Activated CD8-positive, alpha-beta memory T cell treated with anti-CD3 and anti-CD28 coated beads, Interleukin-2, amount 50 U/mL, for 1 hour (primary cell): ENCODE results near the gene CASR.

Source experiments
- DNase-seq: peaks from one replicate; pipeline ENCODE4 v3.0.0-alpha.2; 2020; ENCODE audit errors: extremely low read depth

CASR gene

DNA sequence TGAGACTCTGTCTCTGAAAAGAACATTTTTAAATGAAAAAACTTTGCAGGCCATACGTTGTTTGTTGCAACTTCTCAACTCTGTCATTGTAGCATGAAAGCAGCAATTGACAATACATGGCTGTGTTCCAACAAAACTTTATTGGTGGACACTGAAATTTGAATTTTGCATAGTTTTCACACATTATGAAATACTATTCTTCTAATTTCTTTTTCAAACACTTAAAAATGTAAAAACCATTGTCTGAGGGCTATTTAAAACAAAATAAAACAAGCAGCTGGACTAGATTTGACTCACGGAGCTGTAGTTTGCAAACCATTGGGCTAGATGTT is 123.1 kb downstream of the CASR start:
- DNase-seq, result no peak

DNA sequence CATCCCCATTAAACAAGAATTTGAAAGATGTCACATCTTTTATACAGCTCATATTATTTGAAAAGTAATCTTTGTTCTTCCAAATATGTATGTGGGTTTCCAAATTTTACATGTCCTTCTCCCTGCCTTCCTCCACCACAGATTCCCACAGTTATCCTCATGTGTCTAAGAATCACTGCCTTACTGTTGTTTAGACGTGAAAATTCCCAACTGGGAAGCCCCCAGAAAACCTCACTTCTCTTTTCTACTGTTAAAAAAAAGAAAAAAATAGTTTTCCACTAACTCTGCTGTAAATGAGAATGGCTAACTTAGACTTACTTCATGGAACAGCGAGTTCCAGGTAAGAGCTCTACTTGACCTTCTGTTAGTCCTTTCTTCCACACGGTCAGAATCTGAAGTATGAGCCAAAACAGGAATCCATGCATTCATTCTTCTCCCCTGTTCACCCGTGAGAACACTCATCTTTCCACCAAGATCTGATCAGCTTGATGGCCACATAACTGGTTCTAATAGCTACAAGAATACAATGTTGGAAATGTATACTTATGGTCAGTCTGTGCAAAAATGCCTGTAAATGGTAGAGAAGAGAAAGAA is 123.7 kb downstream of the CASR start:
- no peak for DNase-seq

DNA sequence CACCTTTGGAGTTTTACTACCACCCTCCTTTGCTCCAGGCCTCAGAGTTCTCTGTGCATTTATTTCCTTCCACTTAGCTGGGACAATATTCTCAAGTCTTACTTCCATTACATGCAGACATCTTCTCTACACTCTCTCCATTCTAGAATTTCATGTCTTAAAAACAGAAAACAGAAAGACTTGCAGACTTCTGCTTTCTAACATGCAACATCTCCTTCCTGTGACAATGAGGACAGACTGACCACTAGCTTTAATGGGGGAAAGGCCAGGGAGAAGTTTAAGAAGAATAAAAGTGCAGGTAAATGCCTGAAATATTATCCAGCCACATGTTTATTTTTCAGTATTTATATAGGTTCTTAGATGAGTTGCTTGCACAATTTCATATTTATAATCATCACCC is 124.5 kb downstream of the CASR start:
- no peak for DNase-seq

DNA sequence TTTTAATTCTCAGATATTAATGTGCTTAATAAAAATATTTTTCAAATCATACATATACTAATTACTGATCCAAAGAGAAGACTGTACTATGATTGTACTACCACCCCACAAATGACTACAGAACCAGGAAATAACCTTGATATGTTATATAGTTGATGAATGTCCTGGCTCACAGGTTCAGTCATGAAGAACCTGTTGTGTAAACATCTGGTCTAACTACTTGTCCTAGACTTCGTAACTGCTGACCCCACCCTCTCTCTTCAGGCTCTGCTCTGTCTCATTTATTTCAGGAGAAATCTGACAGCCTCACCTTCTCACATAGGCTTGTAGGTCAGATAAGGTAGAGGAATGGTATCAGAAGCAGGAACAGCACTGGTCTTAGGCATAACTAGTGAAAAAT is 126.9 kb downstream of the CASR start:
- DNase-seq, result no peak

GRCh38 chr3:122312826-122313225 is 129.4 kb downstream of the CASR start:
- DNase-seq, result no peak

- no peak for DNase-seq
Measured at GRCh38 chr3:122313281-122313680, 129.8 kb downstream of the CASR start.

DNA sequence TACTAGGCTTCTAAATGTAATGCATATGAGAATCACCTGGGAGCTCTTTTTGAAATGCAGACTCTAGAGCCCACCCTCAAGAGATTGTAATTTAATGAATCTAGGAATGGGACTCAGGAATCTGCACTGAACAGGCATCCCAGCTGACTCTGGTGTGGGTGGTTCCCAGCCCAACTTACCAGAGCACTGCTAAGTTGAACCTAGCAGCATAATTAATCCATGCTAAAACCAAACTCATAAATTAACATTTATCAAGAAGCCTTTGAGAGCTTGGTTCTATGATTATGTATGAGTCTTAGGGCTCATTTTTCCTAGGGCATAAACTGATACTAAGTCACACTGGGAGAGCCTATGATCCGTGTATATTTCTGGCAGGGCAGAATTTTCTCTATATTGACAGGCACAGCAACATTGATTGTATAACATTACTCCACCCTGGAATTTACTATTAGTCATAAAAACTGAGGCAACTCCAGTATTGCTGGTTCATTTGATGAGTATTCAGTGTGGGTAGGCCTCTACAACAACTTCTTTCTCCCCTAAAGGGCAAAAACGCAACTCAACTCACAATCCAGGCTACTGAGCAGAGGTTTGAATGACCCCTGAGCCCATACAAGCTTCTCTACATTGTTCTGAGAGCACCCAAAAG is 130.9 kb downstream of the CASR start:
- no peak for DNase-seq

- DNase-seq, result no peak
Measured at GRCh38 chr3:122315619-122316018, 132.2 kb downstream of the CASR start.

GRCh38 chr3:122316368-122316767 is 132.9 kb downstream of the CASR start:
- DNase-seq, result no peak

DNA sequence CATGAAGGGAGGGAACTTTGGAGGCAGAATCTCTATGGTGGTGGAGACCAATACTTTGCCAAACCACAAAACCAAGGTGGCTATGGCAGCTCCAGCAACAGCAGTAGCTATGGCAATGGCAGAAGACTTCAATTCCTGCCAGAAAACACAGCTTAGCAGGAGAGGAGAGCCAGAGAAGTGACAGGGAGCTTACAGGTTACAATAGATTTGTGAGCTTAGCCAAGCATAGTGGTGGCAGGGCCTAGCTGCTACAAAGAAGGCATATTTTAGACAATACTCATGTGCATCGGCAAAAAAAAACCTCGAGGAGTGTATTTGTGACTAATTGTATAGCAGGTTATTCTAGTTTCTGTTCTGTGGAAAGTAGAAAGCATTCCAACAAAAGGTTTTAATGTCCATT is 135.2 kb downstream of the CASR start:
- no peak for DNase-seq

- no peak for DNase-seq
Measured at GRCh38 chr3:122322095-122323075, 138.9 kb downstream of the CASR start.

- no peak for DNase-seq
Measured at GRCh38 chr3:122324871-122325323, 141.4 kb downstream of the CASR start, which contains the start of gene CSTA. Gene CSTA, plus strand, starts transcription at chr3:122325248. Its CDS starts 45 bp downstream, at chr3:122325293.

DNA sequence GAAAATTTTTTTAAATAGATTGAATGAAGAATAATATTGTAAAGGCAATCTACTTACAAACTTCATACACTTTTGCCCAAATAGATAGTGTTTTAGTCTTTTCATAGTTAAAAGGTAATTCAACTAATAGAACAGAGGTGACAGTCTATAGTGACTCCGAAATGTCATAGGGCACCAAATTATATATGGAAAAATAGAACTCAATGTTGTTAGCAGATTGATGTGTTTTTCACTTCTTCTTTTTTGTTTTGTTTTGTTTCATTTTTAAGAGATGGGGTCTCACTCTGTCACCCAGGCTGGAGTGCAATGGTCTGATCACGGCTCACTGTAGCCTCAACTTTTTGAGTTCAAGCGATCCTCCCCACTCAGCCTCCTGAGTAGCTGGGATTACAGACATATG is 142.3 kb downstream of the CASR start:
- DNase-seq, result no peak

DNA sequence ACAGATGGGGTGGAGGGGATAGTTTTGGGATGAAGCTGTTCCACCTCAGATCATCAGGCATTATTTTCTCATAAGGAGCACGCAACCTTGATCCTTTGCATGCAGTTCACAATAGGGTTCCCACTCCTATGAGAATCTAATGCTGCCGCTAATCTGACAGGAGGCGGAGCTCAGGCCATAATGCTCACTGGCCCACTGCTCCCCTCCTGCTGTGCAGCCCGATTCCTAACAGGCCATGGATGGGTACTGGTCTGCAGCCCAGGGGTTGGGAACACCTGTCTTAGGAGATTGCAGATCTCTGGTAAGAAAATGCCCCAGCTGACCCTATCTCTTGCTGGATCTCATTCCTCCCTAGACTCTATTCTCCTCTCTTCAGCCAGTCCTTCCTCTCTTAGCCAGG is 148.4 kb downstream of the CASR start:
- no peak for DNase-seq

DNA sequence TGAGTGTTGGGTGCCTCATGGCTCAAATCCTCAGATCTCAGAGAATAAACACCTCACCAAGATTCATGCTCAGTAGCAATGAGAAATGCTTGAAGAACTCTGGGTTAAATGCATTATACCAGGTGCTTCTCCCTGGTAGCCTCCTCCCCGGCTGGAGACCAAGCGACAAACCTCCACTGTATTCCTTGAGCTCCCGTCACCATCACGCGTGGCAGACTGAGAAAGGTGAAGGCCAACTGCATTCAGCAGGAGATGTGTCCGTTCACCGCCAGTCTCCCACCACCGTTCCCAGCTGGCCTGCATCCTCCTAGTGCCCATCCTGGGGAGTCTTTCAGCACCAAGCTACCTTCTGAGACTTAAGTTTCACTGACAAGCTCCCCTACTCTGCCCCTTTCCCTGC is 149.1 kb downstream of the CASR start:
- DNase-seq, result no peak
